Measurements from ENCODE around the gene KIF26B.

DNA sequence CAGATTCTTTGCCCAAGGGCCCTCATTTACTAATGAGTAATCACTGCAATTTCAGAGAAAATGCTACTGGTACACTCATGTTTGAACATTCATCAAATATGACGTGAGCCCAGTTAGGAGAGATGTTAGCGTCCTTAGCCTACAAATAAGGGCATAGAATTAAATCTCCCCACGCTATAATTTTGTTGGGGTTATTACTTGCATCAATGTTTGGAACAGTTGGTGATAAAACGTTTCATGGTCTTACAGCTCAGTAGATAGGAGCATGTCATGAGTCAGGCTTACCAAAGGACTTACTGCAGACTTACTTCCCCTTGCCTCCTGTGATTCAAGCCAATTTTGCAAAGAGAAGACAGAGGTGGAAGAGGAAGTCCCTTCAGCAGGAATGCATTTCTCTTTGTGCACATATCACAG, 304.0 kb downstream of the KIF26B start:
- no peak for TF ChIP-seq POLR2A (IDR thresholded peaks at IDR 0.05; ENCODE audit: extremely low read depth, insufficient read length)
- no peak for TF ChIP-seq MYC (IDR thresholded peaks at IDR 0.05; ENCODE audit: low read depth, low read length)

Measured in NB4 (cell line).